Ovary (tissue), 9 donors: ENCODE measurements around the gene PITX2. TPM values are rescaled to one million over a fixed set of nuclear protein-coding genes. Genes with fewer than 3 reads are reported as not detected.

Source experiments
- DNase-seq, 5 donors: peaks; one replicate each; pipeline ENCODE4 v3.0.0-alpha.2; 2019 to 2020
- H3K27ac ChIP-seq, 2 donors: fragments of 200-600 bp; one replicate each; pipeline versions ENCODE4 v1.5.1 to v1.8.0; 2019 to 2022
- H3K27me3 ChIP-seq: fragments of 200-600 bp; one replicate; pipeline ENCODE4 v1.8.0; 2022
- H3K36me3 ChIP-seq: fragments of 200-600 bp; sonication (generic); one replicate; pipeline ENCODE4 v1.5.1; 2019
- H3K4me1 ChIP-seq: one replicate; pipeline ENCODE4 v1.8.1; 2013; ENCODE audit warnings: mild to moderate bottlenecking, moderate library complexity; ENCODE audit not compliant: insufficient read depth
- H3K4me3 ChIP-seq: fragments of 200-600 bp; sonication (generic); one replicate; pipeline ENCODE4 v1.5.1; 2017
- H3K9me3 ChIP-seq, 2 donors: fragments of 200-600 bp in 1 of 2; sonication (generic) in 1 of 2; one replicate each; pipeline versions ENCODE4 v1.5.1 to v1.8.1; 2013 to 2019; ENCODE audit warnings: mild to moderate bottlenecking in 1 of 2, moderate library complexity in 1 of 2
- EP300 ChIP-seq: sonication (generic); formaldehyde crosslinking; IDR thresholded peaks from one replicate; pipeline ENCODE4 v1.6.1; 2017; ENCODE audit warnings: antibody characterized with exemption
- POLR2A ChIP-seq: fragments of 450-650 bp; IDR thresholded peaks from one replicate; pipeline ENCODE4 v1.6.1; 2017; ENCODE audit warnings: antibody characterized with exemption, mild to moderate bottlenecking, moderate library complexity
- WGBS, 3 donors: extraction: QIAGEN DNeasy Blood & Tissue Kit in 1 of 3; methylation state at CpG; one replicate each; pipeline versions ENCODE4 v1.1.5 to v1.1.7; 2013 to 2017; 5-methylcytosine and 5-hydroxymethylcytosine counted together
- intact Hi-C, 4 donors: fragments of 100-400 bp; cut with DNase I; formaldehyde crosslinking; loops; one replicate each; pipeline versions ENCODE4 v1.11.0 to v1.15.1; 2022 to 2023
- polyA plus RNA-seq, 2 donors: library from polyadenylated mRNA; stranded (reverse); fragments of 200-250 nt in 1 of 2; fragments of 350-450 nt in 1 of 2; fragmentation: Illumina TruSeq in 1 of 2; extraction: RNeasy Lipid Tissue Mini Kit (QIAGEN cat#74804) in 1 of 2; gene quantifications; one replicate each; pipeline ENCODE4 v1.2.3, GENCODE V29; 2013 to 2014
- total RNA-seq, 7 donors: library from RNA; depleted of rRNA in 2 of 7; stranded (reverse); fragments of >200 nt in 2 of 7; fragmentation: NEBNext Ultra II Directional in 3 of 7; extraction: Animal tissue kit (Norgen Biotek cat#: 25700) in 3 of 7; gene quantifications; one replicate each; pipeline versions ENCODE4 v1.1.0 to v1.2.4, GENCODE V29; 2016 to 2023
- TF ChIP-seq, protein P1 (sequence below), 3 donors: fragments of 450-650 bp in 2 of 3; fragments of 200-600 bp in 1 of 3; IDR thresholded peaks; one replicate each; pipeline versions ENCODE4 v1.5.1 to v1.8.0; 2016 to 2022; ENCODE audit warnings: antibody characterized with exemption in 3 of 3, mild to moderate bottlenecking in 1 of 3
- donor health status: DM: no; HTN: no; CAD: no; lungs with moderate emphysema.
- donor health status: DM: no; HTN: no; CAD: no.
- donor health status: Bipolar disorder and iron deficiency.
- donor health status: DM: yes; HTN: yes; CAD: no.
- donor health status: DM: no; HTN: no; CAD: no.
- donor health status: DM: yes; HTN: yes; CAD: no.

Gene PITX2
- total and polyA plus RNA-seq, 9 donors: 0.15 to 0.24 TPM; not detected in 7

DNA sequence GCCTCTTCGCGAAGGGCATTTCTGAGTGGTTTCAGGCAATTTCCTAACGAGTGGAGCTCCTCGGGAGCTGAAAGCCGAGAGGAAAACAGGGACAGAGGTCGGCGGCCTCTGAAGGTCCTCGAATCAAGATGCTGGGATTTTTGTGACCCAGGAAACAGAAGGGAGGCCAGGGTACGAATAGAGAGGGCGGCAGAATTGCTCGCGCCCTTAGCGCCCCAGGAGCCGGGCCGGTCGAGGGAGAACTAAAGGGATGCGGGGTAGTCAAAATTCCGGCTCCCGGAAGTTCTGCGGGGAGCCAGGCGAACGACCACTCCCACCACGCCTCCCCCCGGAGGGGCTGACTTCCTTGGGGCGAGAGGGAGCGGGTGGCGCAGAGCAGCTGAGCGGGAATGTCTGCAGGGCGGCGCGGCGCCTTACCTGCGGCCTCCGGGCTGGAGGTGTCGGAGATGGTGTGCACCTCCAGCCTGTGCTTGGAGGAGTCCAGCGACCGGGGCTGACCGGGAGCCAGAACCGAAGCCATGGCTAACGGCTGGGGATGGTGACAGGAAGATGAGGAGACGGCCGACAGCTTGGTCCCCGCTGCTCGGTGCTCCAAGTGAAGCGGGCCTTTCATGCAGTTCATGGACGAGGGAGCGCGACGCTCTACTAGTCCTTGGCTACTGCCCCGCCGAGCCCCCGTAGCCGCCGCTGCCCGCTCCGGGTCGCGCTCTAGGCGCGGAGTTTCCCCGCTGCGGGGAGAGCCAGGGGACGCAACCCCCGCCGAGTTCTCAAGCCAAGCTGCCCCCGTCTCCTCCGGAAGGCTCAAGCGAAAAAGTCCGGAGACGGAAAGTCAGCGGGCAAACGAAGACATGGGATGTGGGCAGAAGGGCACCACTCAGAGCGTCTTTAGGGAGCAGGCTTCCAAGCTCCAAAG is 782 bp downstream of the PITX2 start:
- no peaks in the 10 kb centered on the region for H3K27me3 ChIP-seq
- no peak for DNase-seq
- no peak overlapping the region for H3K27ac ChIP-seq
- no peaks in the 10 kb centered on the region for H3K36me3 ChIP-seq
- TF ChIP-seq POLR2A (no peak), EP300 (no peak)
- TF ChIP-seq, protein P1, sequence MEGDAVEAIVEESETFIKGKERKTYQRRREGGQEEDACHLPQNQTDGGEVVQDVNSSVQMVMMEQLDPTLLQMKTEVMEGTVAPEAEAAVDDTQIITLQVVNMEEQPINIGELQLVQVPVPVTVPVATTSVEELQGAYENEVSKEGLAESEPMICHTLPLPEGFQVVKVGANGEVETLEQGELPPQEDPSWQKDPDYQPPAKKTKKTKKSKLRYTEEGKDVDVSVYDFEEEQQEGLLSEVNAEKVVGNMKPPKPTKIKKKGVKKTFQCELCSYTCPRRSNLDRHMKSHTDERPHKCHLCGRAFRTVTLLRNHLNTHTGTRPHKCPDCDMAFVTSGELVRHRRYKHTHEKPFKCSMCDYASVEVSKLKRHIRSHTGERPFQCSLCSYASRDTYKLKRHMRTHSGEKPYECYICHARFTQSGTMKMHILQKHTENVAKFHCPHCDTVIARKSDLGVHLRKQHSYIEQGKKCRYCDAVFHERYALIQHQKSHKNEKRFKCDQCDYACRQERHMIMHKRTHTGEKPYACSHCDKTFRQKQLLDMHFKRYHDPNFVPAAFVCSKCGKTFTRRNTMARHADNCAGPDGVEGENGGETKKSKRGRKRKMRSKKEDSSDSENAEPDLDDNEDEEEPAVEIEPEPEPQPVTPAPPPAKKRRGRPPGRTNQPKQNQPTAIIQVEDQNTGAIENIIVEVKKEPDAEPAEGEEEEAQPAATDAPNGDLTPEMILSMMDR (IDR thresholded peaks at IDR 0.05): no peak
- intact Hi-C loops: no loop called here
- peak overlapping the region; percentile 28 for H3K4me3 ChIP-seq
- 3 to 6% (median 4%) methylated on average over 66 to 73 of the region's 73 CpGs for WGBS, 3 donors
- peaks cover 0 to 4% of the 10 kb centered on the region in 2 donors for H3K9me3 ChIP-seq
- H3K4me1 ChIP-seq: peaks cover 9% of the 10 kb centered on the region

DNA sequence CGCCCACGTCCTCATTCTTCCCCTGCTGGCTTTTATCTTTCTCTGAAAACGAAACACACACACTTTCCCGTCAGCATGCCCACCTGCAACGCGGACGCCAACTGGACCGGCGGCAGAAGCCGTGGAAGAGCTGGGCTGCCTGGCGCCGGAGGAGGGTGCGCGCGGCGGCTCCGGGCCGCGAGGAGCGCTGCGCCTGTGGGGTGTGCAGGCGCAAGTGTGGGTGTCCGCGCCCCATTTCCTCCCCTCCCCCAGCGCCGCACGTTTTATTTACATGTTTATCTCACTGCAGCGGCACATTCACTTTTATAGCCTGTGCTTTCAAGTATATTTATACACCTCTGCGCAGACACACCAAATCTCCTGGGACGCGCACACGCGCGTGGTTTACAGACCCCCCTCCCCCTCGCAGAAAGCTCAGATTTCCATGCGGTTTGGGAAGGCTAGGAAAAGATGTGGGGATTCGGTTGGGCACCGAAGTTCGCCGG is 1.5 kb downstream of the PITX2 start:
- H3K4me3 ChIP-seq: no peak overlapping the region
- H3K4me1 ChIP-seq: peaks cover 9% of the 10 kb centered on the region
- H3K27me3 ChIP-seq: no peaks in the 10 kb centered on the region
- TF ChIP-seq, protein P1 (IDR thresholded peaks at IDR 0.05): no peak
- no peak for TF ChIP-seq POLR2A
- no peak for TF ChIP-seq EP300
- no peak for DNase-seq
- no peak overlapping the region for H3K27ac ChIP-seq
- intact Hi-C loops: no loop called here
- WGBS, 3 donors: 4 to 6% (median 5%) methylated on average over 40 of the region's 40 CpGs
- H3K36me3 ChIP-seq: no peaks in the 10 kb centered on the region
- H3K9me3 ChIP-seq: peaks cover 0 to 4% of the 10 kb centered on the region in 2 donors

DNA sequence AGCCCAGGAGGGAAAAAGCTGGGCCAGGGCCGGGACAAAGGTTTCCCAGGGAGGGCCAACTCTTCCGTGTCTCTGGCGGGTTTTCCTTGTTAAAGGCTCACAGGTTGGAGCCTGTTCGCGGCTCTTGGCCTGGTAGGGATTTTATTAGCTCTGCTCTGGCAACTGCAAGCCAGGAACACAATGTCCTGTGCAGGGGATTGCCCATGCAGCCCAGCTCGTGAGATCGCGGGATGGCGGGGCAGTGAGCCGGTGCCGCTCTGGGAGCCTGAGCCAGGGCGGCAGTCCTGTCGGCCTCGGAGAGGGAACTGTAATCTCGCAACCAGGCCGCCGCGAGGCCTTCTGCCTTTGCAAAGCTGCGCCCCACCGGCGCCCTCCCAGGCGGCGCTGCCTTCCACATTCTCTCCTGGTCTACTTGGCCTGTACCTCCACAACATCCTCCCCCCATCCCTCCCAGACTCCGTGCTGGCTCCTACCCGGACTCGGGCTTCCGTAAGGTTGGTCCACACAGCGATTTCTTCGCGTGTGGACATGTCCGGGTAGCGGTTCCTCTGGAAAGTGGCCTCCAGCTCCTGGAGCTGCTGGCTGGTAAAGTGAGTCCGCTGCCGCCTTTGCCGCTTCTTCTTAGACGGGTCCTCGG is 2.1 kb downstream of the PITX2 start:
- Histone ChIP-seq H3K4me3 (no peak overlapping the region), H3K36me3 (no peaks in the 10 kb centered on the region), H3K4me1 (peaks cover 9% of the 10 kb centered on the region), H3K27ac (no peak overlapping the region), H3K9me3 (peaks cover 0 to 4% of the 10 kb centered on the region in 2 donors), H3K27me3 (no peaks in the 10 kb centered on the region)
- 10 to 14% (median 11%) methylated on average over 37 of the region's 37 CpGs for WGBS, 3 donors
- intact Hi-C loops: no loop called here
- DNase-seq: no peak
- TF ChIP-seq EP300 (no peak), POLR2A (no peak)
- TF ChIP-seq, protein P1 (IDR thresholded peaks at IDR 0.05): no peak

DNA sequence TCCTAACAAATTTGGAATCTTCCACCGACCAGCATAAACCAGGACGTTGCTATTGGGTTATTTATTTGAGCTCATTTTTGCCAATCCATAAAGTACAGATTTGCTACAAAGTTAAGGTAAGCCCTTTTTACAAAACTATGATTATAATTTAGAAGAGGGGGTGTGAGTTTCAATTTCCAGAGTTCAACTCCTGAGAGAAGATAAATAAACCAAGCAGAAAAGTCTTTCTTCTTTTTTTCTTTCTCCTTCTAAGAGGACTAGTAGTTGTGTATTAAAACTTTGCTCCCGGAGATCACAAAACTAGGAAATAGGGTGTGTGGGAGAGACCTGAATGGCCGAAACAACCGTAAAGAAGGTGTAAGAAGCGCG is 2.6 kb downstream of the PITX2 start:
- no peak for DNase-seq
- TF ChIP-seq EP300 (no peak), POLR2A (no peak)
- TF ChIP-seq, protein P1 (IDR thresholded peaks at IDR 0.05): no peak
- no peaks in the 10 kb centered on the region for H3K27me3 ChIP-seq
- WGBS, 3 donors: 37 to 43% (median 38%) methylated on average over 7 of the region's 7 CpGs
- H3K9me3 ChIP-seq: peaks cover 0 to 4% of the 10 kb centered on the region in 2 donors
- intact Hi-C loops: no loop called here
- H3K4me1 ChIP-seq: peaks cover 9% of the 10 kb centered on the region
- no peak overlapping the region for H3K27ac ChIP-seq
- no peak overlapping the region for H3K4me3 ChIP-seq
- no peaks in the 10 kb centered on the region for H3K36me3 ChIP-seq
